Cardiac atrium fibroblast (primary cell): ENCODE measurements around the gene NUP85. TPM values are rescaled to one million over a fixed set of nuclear protein-coding genes. Genes with fewer than 3 reads are reported as not detected.

ENCODE experiments used
- total RNA-seq: library from RNA; depleted of rRNA; stranded (reverse); fragments of >200 nt; gene quantifications from 2 replicates; pipeline ENCODE4 v1.2.3, GENCODE V29; 2015

Gene NUP85, protein sequence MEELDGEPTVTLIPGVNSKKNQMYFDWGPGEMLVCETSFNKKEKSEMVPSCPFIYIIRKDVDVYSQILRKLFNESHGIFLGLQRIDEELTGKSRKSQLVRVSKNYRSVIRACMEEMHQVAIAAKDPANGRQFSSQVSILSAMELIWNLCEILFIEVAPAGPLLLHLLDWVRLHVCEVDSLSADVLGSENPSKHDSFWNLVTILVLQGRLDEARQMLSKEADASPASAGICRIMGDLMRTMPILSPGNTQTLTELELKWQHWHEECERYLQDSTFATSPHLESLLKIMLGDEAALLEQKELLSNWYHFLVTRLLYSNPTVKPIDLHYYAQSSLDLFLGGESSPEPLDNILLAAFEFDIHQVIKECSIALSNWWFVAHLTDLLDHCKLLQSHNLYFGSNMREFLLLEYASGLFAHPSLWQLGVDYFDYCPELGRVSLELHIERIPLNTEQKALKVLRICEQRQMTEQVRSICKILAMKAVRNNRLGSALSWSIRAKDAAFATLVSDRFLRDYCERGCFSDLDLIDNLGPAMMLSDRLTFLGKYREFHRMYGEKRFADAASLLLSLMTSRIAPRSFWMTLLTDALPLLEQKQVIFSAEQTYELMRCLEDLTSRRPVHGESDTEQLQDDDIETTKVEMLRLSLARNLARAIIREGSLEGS
- total RNA-seq: 19.1 and 27.9 TPM in 2 replicates

DNA sequence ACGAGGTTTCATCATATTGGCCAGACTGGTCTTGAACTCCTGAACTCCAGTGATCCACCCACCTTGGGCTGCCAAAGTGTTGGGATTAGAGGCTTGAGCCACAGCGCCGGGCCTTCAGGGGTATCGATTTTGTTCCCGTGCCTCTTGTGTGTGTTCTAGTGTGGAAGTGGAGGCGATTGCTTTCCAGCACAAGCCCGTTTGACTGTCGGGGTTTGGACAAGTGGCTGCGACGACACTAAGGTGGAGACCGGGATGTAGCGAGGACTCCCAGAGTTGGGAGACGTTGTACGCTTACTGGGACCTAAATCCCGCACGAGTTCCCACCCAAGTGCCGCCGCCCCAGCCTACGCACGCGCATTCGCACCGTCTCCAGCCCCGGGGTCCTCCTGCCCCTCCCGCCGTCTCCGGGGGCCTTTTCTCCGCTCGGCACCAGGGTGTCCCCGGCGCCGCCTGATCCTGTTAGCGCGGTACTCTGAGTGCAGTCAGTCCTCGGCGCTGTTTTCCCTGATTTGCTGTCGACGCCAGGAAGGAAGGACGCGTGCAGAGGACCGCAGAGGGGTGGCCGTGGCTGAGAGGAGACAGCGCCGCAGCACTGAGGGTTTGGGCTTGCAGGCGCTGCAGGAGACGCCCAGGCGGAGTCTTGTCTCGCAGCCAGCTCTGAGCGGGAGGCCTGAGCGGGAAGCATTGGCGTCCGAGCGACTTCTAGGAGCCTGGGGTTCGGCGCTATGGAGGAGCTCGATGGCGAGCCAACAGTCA is at the start of gene NUP85:
Gene NUP85 (plus strand): TSS at position 643 of the 756 bp plus-strand sequence. CDS start 83 bp downstream, at position 726.

DNA sequence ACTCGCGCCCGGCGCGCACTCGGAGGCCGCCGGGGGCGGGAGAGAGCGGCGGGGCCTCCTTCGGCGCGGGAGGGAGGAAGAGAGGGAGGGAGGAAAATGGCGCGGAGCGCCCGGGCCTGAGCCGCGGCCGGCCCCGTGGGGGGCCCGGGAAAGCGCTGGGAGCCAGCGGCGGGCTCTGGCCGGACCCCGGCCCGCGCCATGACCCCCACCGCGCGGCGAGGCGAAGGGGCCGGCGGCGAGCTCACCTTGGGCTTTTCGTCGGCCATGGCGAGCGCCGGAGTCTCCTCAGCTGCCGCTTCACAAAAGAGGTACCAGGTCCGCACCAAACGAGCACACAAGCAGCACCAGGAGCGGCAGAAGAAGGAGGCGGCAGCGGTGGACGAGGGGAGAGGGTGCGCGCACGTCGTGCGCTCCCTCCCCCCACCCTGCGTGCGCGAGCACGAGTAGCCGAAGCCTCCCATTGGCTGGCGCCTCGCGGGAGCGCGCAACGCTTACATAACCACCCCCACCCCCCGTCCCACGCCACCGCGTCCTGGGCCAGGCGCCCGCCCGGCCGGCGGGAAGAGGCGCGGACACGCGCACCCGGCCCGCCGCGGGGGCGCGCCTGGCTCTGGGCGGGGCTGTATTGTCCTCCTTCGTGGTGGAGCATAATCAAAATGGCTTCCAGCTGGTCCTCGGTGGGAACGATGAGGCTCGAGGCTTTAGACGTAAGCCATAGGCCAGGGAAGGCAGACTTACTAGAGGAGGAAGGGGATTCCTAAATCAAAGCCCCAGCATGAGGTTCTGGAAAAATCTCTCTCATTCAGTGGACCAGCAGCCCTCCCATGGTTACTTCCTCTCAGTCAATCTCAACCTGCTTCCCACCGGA is 22.7 kb upstream of the NUP85 start, which contains the start of gene SUMO2:
Gene SUMO2 (minus strand): TSS at position 391 of the 868 bp plus-strand sequence. CDS start 125 bp downstream, at position 266.

DNA sequence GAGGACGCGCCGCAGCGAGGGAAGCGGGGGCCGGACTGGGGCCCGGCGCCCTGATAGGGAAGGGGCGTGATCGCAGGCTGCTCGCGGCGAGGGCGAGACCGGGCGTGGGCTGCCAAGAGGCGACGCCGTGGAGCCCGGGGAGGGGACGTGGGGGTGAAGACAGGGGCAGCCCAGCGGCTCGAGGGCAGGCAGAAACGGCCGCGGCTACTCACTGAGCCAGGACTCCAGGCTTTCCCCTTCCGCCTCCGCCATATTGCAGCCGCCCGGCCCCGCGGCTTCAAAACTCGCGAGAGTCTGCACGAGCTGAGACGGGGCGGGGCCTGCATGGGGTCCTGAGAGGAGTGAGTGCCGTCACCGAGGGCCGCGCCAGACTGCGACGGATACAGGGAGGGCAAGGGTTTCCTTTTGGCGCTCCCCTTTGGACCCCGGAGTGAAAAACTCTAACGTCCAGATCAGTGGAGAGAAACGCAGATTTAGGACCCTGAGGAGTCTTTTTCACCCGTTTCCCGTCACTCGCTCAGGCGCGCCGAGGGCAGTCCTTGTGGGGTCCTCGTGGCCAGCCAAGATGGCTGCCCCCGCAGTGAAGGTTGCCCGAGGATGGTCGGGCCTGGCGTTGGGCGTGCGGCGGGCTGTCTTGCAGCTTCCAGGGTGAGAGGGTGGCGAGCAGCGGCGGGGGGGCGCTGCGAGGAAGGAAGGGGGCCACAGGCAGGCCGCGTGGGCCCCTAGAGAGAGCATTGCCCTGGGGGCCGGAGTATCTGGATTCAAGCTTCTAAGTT is 56.0 kb downstream of the NUP85 start, which contains the start of the genes GGA3 and MRPS7:
Gene GGA3 (minus strand): TSS at position 271 of the 776 bp plus-strand sequence. CDS start 19 bp downstream, at position 252.
Gene MRPS7 (plus strand): TSS at position 544 of the 776 bp plus-strand sequence. CDS start 22 bp downstream, at position 566.

DNA sequence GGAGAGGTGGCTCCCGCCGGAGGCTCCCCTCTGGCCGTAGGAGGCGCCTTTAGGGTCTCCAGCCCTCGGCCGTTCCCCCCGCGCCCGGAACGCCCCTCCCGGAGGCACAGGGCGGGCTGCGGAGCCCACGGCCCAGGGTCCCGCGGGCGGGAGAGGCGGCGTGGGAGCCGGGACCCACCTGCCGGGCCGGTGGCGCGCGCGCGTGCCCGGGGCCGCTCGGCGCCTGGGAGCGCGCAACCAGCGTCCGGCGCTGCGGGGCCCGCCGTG is 65.4 kb downstream of the NUP85 start, which contains the start of gene MIF4GD:
Gene MIF4GD (minus strand): TSS at position 266 of the 267 bp plus-strand sequence. CDS start 1,036 bp downstream, outside the sequence.

Other genes with a start within 250 kb of the NUP85 start
- 0.18 and 0.81 TPM in 2 replicates for gene HID1, start 232.9 kb upstream of the NUP85 start, total RNA-seq
- 23.6 and 24.8 TPM in 2 replicates for gene CDR2L, start 218.0 kb upstream of the NUP85 start, total RNA-seq
- gene MRPL58, start 193.0 kb upstream of the NUP85 start, total RNA-seq: 27.1 and 29.5 TPM in 2 replicates
- 271 and 283 TPM in 2 replicates for gene ATP5PD, start 158.7 kb upstream of the NUP85 start, total RNA-seq
- gene KCTD2, start 158.5 kb upstream of the NUP85 start, total RNA-seq: 12.8 and 24.3 TPM in 2 replicates
- gene SLC16A5, start 117.7 kb upstream of the NUP85 start, total RNA-seq: 4.4 and 5.8 TPM in 2 replicates
- 3.2 and 5.8 TPM in 2 replicates for gene ARMC7, start 95.7 kb upstream of the NUP85 start, total RNA-seq
- 70.3 and 89.7 TPM in 2 replicates for gene NT5C, start 73.9 kb upstream of the NUP85 start, total RNA-seq
- gene JPT1, start 51.2 kb upstream of the NUP85 start, total RNA-seq: 100 and 157 TPM in 2 replicates
- 67.1 and 67.9 TPM in 2 replicates for gene SUMO2, start 22.7 kb upstream of the NUP85 start, total RNA-seq
- gene GGA3, start 55.9 kb downstream of the NUP85 start, total RNA-seq: 8.8 and 24.8 TPM in 2 replicates
- 38.6 and 40.7 TPM in 2 replicates for gene MRPS7, start 56.2 kb downstream of the NUP85 start, total RNA-seq
- gene MIF4GD, start 65.6 kb downstream of the NUP85 start, total RNA-seq: 2.9 and 4.7 TPM in 2 replicates
- gene SLC25A19, start 83.8 kb downstream of the NUP85 start, total RNA-seq: 2.7 and 3.1 TPM in 2 replicates
- gene GRB2, start 200.0 kb downstream of the NUP85 start, total RNA-seq: 60.8 and 61.7 TPM in 2 replicates